ENCODE data around the gene PIAS1. TPM values are rescaled to one million over a fixed set of nuclear protein-coding genes. Genes with fewer than 3 reads are reported as not detected.
A peak's percentile ranks its signal among the peaks of the same experiment; 100 is the strongest.

The PIAS1 gene
- total and polyA plus RNA-seq, 8 donors: 10.6 to 29.0 (median 17.6) TPM

- H3K4me1 ChIP-seq: peaks cover 0 to 10% (median 8%) of the 10 kb centered on the region in 3 donors
- ATAC-seq: no peak
- H3K27ac ChIP-seq: no peak overlapping the region
- H3K9me3 ChIP-seq: no peaks in the 10 kb centered on the region
- H3K36me3 ChIP-seq: no peaks in the 10 kb centered on the region
- intact Hi-C loops (cut with DNase I): no loop called here
- H3K27me3 ChIP-seq: no peaks in the 10 kb centered on the region
- H3K4me3 ChIP-seq: no peak overlapping the region
- peak; percentile 45 for FAIRE-seq
- 93 to 99% methylated on average over 1 of the region's 1 CpG for WGBS, 2 donors
- TF ChIP-seq, protein P1, sequence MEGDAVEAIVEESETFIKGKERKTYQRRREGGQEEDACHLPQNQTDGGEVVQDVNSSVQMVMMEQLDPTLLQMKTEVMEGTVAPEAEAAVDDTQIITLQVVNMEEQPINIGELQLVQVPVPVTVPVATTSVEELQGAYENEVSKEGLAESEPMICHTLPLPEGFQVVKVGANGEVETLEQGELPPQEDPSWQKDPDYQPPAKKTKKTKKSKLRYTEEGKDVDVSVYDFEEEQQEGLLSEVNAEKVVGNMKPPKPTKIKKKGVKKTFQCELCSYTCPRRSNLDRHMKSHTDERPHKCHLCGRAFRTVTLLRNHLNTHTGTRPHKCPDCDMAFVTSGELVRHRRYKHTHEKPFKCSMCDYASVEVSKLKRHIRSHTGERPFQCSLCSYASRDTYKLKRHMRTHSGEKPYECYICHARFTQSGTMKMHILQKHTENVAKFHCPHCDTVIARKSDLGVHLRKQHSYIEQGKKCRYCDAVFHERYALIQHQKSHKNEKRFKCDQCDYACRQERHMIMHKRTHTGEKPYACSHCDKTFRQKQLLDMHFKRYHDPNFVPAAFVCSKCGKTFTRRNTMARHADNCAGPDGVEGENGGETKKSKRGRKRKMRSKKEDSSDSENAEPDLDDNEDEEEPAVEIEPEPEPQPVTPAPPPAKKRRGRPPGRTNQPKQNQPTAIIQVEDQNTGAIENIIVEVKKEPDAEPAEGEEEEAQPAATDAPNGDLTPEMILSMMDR (IDR thresholded peaks at IDR 0.05): no peak
- no peak for DNase-seq
These were observed 42.0 kb downstream of the PIAS1 start for GRCh38 chr15:68096099-68096498.

DNA sequence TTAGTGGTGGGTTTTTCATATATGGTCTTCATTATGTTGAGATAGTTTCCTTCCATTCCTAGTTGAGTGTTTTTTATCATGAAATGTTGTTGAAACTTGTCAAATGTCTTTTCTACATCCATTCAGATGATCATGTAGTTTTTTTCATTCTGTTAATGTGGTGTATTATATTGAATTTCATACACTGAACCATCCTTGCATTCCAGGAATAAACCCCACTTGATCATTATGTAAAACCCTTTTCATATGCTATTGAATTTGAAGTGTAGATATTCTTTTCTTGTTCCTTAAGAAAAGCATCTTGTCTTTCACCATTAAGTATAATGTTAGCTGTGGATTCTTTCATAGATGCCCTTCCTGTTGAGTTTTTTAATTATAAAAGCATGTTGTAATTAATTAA lies 42.9 kb downstream of the PIAS1 start:
- ATAC-seq (no peak), DNase-seq (no peak), FAIRE-seq (no peak)
- no peaks in the 10 kb centered on the region for H3K36me3 ChIP-seq
- no peaks in the 10 kb centered on the region for H3K27me3 ChIP-seq
- TF ChIP-seq, protein P1 (IDR thresholded peaks at IDR 0.05): no peak
- peaks cover 0 to 10% (median 8%) of the 10 kb centered on the region in 3 donors for H3K4me1 ChIP-seq
- intact Hi-C loops (cut with DNase I): no loop called here
- no peak overlapping the region for H3K27ac ChIP-seq
- H3K9me3 ChIP-seq: no peaks in the 10 kb centered on the region
- H3K4me3 ChIP-seq: no peak overlapping the region

GRCh38 chr15:68098465-68098864 lies 44.4 kb downstream of the PIAS1 start:
- Histone ChIP-seq H3K27ac (no peak overlapping the region), H3K4me3 (no peak overlapping the region), H3K27me3 (no peaks in the 10 kb centered on the region), H3K9me3 (no peaks in the 10 kb centered on the region), H3K4me1 (peaks cover 0 to 10% (median 8%) of the 10 kb centered on the region in 3 donors), H3K36me3 (no peaks in the 10 kb centered on the region)
- no peak for FAIRE-seq
- TF ChIP-seq, protein P1 (IDR thresholded peaks at IDR 0.05): no peak
- no peak for ATAC-seq
- WGBS, 2 donors: 63 to 73% methylated on average over 1 of the region's 1 CpG
- DNase-seq: no peak
- intact Hi-C loops (cut with DNase I): no loop called here

DNA sequence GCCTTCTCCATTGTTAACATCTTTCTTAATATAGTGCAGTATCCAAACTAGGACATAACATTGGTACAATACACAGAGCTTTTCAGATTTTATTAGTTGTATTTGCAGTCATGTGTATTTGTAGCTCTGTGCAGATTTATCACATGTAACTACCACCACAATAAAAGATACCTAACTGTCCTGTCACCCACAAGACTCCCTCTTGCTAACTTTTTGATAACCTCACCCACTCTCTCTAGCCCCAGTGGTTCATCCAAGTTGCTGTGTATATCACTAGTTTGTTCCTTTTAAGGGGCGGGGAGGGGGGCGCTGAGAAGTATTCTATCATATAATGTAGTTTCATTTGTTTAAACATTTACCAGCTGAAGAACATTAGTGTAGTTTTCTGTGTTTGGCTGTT lies 46.1 kb downstream of the PIAS1 start:
- Histone ChIP-seq H3K36me3 (no peaks in the 10 kb centered on the region), H3K9me3 (no peaks in the 10 kb centered on the region), H3K4me3 (no peak overlapping the region), H3K4me1 (no peaks in the 10 kb centered on the region), H3K27me3 (no peaks in the 10 kb centered on the region), H3K27ac (no peak overlapping the region)
- ATAC-seq: no peak
- DNase-seq: no peak
- WGBS, 2 donors: 85 to 90% methylated on average over 2 of the region's 2 CpGs
- TF ChIP-seq, protein P1 (IDR thresholded peaks at IDR 0.05): no peak
- intact Hi-C loops (cut with DNase I): no loop called here
- no peak for FAIRE-seq

DNA sequence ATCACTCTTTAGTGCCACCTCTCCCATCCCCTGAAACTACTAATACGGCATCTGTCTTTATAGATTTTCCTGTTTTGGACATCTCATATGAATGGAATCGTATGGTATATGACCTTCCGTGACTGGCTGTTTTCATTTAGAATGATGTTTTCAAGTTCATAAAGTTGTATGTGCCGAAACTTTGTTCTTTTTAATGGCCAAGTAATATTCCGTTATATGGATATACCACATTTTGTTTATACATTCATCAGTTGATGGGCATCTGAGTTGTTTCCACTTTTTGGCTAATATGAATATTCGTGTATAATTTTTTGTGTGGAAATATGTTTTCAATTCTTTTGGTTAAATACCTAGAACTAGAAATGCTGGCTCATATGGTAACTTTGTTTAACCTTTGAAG lies 49.5 kb downstream of the PIAS1 start:
- no peak overlapping the region for H3K4me3 ChIP-seq
- no peaks in the 10 kb centered on the region for H3K36me3 ChIP-seq
- no peak for DNase-seq
- H3K9me3 ChIP-seq: no peaks in the 10 kb centered on the region
- no peak for ATAC-seq
- peaks cover 14 to 15% (median 14%) of the 10 kb centered on the region in 3 donors for H3K4me1 ChIP-seq
- 98% methylated on average over 6 of the region's 6 CpGs for WGBS, 2 donors
- TF ChIP-seq, protein P1 (IDR thresholded peaks at IDR 0.05): no peak
- no peak overlapping the region for H3K27ac ChIP-seq
- intact Hi-C loops (cut with DNase I): no loop called here
- FAIRE-seq: no peak
- no peaks in the 10 kb centered on the region for H3K27me3 ChIP-seq
